Heart right ventricle (tissue), 16 donors: ENCODE results near the gene TSEN54. TPM values are rescaled to one million over a fixed set of nuclear protein-coding genes. Genes with fewer than 3 reads are reported as not detected.

ENCODE experiments used
- ATAC-seq, 8 donors: fragments of 200-7000 bp; cut with Tn5 transposase; one replicate each; pipeline ENCODE4 v1.9.1; 2020; ENCODE audit warnings: mild to moderate bottlenecking in 8 of 8, moderate library complexity in 8 of 8, moderate number of reproducible peaks in 1 of 8
- DNase-seq, 2 donors: peaks; one replicate each; pipeline ENCODE4 v3.0.0-alpha.2; 2020
- H3K27ac ChIP-seq, 10 donors: fragments of 200-600 bp; sonication (generic) in 2 of 10; one replicate each; pipeline versions ENCODE4 v1.5.0 to v1.8.0; 2020 to 2022; ENCODE audit warnings: mild to moderate bottlenecking in 3 of 10
- H3K27me3 ChIP-seq, 7 donors: fragments of 200-600 bp; one replicate each; pipeline ENCODE4 v1.8.0; 2021 to 2022; ENCODE audit warnings: mild to moderate bottlenecking in 2 of 7
- H3K36me3 ChIP-seq, 9 donors: fragments of 200-600 bp; sonication (generic) in 1 of 9; one replicate each; pipeline versions ENCODE4 v1.5.0 to v1.8.0; 2020 to 2022; ENCODE audit warnings: mild to moderate bottlenecking in 2 of 9
- H3K4me1 ChIP-seq, 9 donors: fragments of 200-600 bp; sonication (generic) in 1 of 9; one replicate each; pipeline versions ENCODE4 v1.5.0 to v1.8.0; 2020 to 2022; ENCODE audit warnings: mild to moderate bottlenecking in 4 of 9
- H3K4me3 ChIP-seq, 10 donors: fragments of 200-600 bp; sonication (generic) in 2 of 10; one replicate each; pipeline versions ENCODE4 v1.5.0 to v1.8.0; 2020 to 2022; ENCODE audit warnings: mild to moderate bottlenecking in 7 of 10, moderate library complexity in 2 of 10
- H3K9me3 ChIP-seq, 11 donors: fragments of 200-600 bp in 10 of 11; sonication (generic) in 2 of 11; one replicate each; pipeline versions ENCODE4 v1.5.0 to v1.8.0; 2013 to 2022; ENCODE audit warnings: mild to moderate bottlenecking in 2 of 11, control low read depth in 1 of 11, moderate library complexity in 1 of 11
- CTCF ChIP-seq, 9 donors: fragments of 200-600 bp; sonication (generic) in 2 of 9; IDR thresholded peaks; one replicate each; pipeline versions ENCODE4 v1.5.0 to v1.8.0; 2021 to 2022; ENCODE audit warnings: antibody characterized with exemption in 9 of 9, mild to moderate bottlenecking in 5 of 9, moderate library complexity in 1 of 9
- WGBS, 2 donors: extraction: QIAGEN DNeasy Blood & Tissue Kit; methylation state at CpG; one replicate each; pipeline ENCODE4 v1.1.7; 2013; ENCODE audit warnings: inconsistent platforms in 1 of 2; 5-methylcytosine and 5-hydroxymethylcytosine counted together
- intact Hi-C, 10 donors: fragments of 100-400 bp; cut with DNase I; formaldehyde crosslinking; loops; one replicate each; pipeline versions ENCODE4 v1.11.1 to v1.14.2; 2022
- polyA plus RNA-seq, 2 donors: library from polyadenylated mRNA; stranded (reverse); fragments of 200-250 nt; gene quantifications; one replicate each; pipeline ENCODE4 v1.2.3, GENCODE V29; 2013
- total RNA-seq, 10 donors: library from RNA; stranded (reverse); fragmentation: NEBNext Ultra II Directional in 3 of 10; extraction: Animal tissue kit (Norgen Biotek cat#: 25700) in 3 of 10; gene quantifications; one replicate each; pipeline versions ENCODE4 v1.2.1 to v1.2.4, GENCODE V29; 2021 to 2023
- donor health status: Arrhythmogenic right ventricular cardiomyopathy.
- donor health status: ischemic (EF 13 %, LVEDD 7.1; RV severe dilation, severe dysfunction).
- donor health status: healthy with polysubstance abuse.
- donor health status: DM: no; HTN: yes; CAD: no.
- donor health status: DM: no; HTN: no; CAD: no.
- donor health status: ischemic (EF 25% LVEDD 6.9; RV normal size, moderate dysfunction).
- donor health status: ischemic (EF 25% LVEDD 5.7; RV mildly dilated, moderate dysfunction).
- donor health status: healthy.
- donor health status: DM: yes; HTN: yes; CAD: no.
- donor health status: Ischemic cardiomyopathy.
- donor health status: ischemic (EF 35%, LVEDD 5.7; RV mildly dilated, moderate dysfunction).
- donor health status: nonischemic (EF 11% LVEDD 7.7; RV severe dilation, severe dysfunction).
- donor health status: DM: yes; HTN: yes; CAD: no.
- donor health status: PGD.
- donor health status: ischemic (EF 29% LVEDD 5.4; RV normal size, mild dysfunction).
- donor health status: nonischemic (EF 23%, LVEDD 6.1; RV moderate dilation, normal function).

The TSEN54 gene
- total and polyA plus RNA-seq, 12 donors: 4.2 to 18.1 (median 6.7) TPM

GRCh38 chr17:75521290-75521689, 5.0 kb downstream of the TSEN54 start:
- 91 to 95% methylated on average over 8 of the region's 8 CpGs for WGBS, 2 donors
- H3K36me3 ChIP-seq: peaks cover 0 to 35% (median 3%) of the 10 kb centered on the region in 9 donors
- ATAC-seq (no peak), DNase-seq (no peak)
- intact Hi-C loops: no loop called here
- H3K27me3 ChIP-seq: peaks cover 0 to 6% (median 0%) of the 10 kb centered on the region in 7 donors
- H3K4me3 ChIP-seq: no peak overlapping the region
- H3K4me1 ChIP-seq: peaks cover 4 to 35% (median 18%) of the 10 kb centered on the region in 9 donors
- H3K9me3 ChIP-seq: no peaks in the 10 kb centered on the region
- TF ChIP-seq CTCF (IDR thresholded peaks at IDR 0.05): no peak
- no peak overlapping the region for H3K27ac ChIP-seq

DNA sequence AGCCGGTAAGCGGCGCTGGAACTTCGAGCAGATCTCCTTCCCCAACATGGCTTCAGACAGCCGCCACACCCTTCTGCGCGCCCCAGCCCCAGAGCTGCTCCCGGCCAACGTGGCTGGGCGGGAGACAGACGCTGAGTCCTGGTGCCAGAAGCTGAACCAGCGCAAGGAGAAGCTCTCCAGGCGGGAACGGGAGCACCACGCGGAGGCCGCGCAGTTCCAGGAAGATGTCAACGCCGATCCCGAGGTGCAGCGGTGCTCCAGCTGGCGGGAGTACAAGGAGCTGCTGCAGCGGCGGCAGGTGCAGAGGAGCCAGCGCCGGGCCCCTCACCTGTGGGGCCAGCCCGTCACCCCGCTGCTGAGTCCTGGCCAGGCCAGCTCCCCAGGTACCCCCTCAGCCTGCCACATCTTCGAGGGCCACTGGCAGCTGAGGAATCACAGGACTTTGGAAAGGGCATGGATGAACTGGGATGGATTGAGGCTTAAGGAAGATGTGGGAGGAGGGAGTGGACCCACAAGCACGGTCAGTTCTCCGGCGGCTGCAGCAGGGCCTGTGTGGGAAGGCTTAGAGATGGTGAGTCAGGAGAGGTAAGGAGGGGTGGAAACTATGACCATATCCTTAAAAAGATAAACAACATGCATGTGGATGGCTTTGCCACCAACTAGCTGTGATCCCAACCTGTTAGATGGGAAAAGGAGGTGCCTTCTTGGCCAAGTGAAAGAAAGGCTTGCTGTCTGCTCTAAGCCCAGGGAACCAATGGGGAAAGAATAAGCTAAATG, 5.8 kb downstream of the TSEN54 start:
- 88 to 90% methylated on average over 33 of the region's 33 CpGs for whole genome bisulfite sequencing, 2 donors
- Histone ChIP-seq H3K27me3 (peaks cover 0 to 15% (median 0%) of the 10 kb centered on the region in 7 donors), H3K4me1 (peaks cover 4 to 38% (median 20%) of the 10 kb centered on the region in 9 donors), H3K27ac (no peak overlapping the region), H3K4me3 (no peak overlapping the region), H3K36me3 (peaks cover 0 to 35% (median 3%) of the 10 kb centered on the region in 9 donors), H3K9me3 (no peaks in the 10 kb centered on the region)
- intact Hi-C loops: no loop called here
- ATAC-seq (no peak), DNase-seq (no peak)
- no peak for TF ChIP-seq CTCF (IDR thresholded peaks at IDR 0.05)

- intact Hi-C loops: loop anchor here in 2 of 10 donors (2.0 kb wide), 2 partner anchors 65 to 97 kb away; no protein-coding TSS in a partner anchor
- peaks cover 0 to 35% (median 3%) of the 10 kb centered on the region in 9 donors for H3K36me3 ChIP-seq
- no peak overlapping the region for H3K27ac ChIP-seq
- no peak for ATAC-seq
- peaks cover 0 to 18% (median 0%) of the 10 kb centered on the region in 7 donors for H3K27me3 ChIP-seq
- no peak for TF ChIP-seq CTCF (IDR thresholded peaks at IDR 0.05)
- H3K4me3 ChIP-seq: no peak overlapping the region
- H3K4me1 ChIP-seq: peaks cover 0 to 23% (median 16%) of the 10 kb centered on the region in 9 donors
- no peaks in the 10 kb centered on the region for H3K9me3 ChIP-seq
- no peak for DNase-seq
- 94 to 96% methylated on average over 7 of the region's 7 CpGs for WGBS, 2 donors
Observed at GRCh38 chr17:75523647-75524046, 7.3 kb downstream of the TSEN54 start.

GRCh38 chr17:75524269-75524969, 8.1 kb downstream of the TSEN54 start:
- Histone ChIP-seq H3K36me3 (peaks cover 0 to 30% (median 3%) of the 10 kb centered on the region in 9 donors), H3K9me3 (no peaks in the 10 kb centered on the region), H3K4me3 (peak overlapping the region; percentile 7 to 80 (median 68)), H3K27me3 (peaks cover 0 to 18% (median 0%) of the 10 kb centered on the region in 7 donors), H3K27ac (peak overlapping the region in 9 of 10 donors; percentile 26 to 78 (median 64)), H3K4me1 (peaks cover 0 to 23% (median 16%) of the 10 kb centered on the region in 9 donors)
- 30 to 31% methylated on average over 24 of the region's 24 CpGs for WGBS, 2 donors
- no peak for TF ChIP-seq CTCF (IDR thresholded peaks at IDR 0.05)
- intact Hi-C loops: loop anchor here in 2 of 10 donors (2.0 kb wide), 2 partner anchors 64 to 98 kb away; no protein-coding TSS in a partner anchor
- ATAC-seq (peak in 3 of 8 donors; percentile 2 to 7 (median 4)), DNase-seq (no peak)
